NK-92 treated with Interleukin-12 subunit alpha and Interleukin-12 subunit beta, amount 100 ng/mL, for 24 hours (cell line): ENCODE measurements around the gene CASTOR1.

Experiments
- DNase-seq: peaks from one replicate; lab custom pipeline; 2025; lab: John Stamatoyannopoulos, UW

The CASTOR1 gene

DNA sequence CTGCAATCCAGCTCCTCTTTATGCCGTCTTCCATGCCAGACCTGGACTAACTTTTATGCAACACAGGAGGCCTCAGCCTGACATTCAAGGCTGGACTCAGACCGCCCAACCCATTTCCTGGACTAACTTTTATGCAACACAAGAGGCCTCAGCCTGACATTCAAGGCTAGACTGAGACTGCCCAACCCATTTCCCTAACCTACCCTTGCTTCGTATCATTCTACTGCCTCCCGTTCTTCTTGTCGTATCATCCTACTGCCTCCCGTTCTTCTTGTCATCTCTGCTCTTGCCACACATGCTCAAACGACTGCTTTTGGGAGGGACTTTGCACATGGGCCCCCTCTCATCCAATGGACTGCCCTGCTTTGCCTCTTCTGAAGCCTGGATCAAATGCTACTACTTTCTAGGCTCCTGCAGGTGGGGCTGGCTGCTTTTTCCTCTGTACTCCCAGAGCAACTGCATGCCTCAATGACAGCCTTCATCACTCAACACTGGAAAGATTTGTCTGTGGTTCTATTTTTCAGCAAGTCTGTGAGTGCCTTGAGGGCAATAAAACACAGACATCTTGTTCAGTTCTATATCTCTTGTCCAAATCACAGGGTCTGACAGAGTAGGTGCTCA lies 29.6 kb upstream of the CASTOR1 start:
- DNase-seq: no peak

DNA sequence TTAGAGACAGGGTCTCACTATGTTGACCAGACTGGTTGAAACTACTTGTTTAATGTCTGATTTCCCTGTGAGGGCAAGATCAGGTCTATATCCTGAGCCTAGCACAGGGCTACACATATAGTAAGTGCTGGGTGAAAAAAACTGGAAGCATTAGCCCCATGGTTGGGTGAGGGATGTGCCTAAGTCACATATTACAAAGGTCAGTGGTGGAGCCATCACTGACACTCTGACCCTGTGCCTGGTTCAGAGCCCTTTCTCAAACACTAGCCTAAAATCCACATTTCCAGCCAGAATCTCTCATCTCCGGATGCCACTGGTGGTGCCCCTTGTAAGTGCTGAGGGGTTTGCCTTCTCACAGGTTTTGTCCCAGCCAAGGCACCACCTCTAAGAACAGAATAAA lies 28.5 kb upstream of the CASTOR1 start:
- DNase-seq: no peak

DNA sequence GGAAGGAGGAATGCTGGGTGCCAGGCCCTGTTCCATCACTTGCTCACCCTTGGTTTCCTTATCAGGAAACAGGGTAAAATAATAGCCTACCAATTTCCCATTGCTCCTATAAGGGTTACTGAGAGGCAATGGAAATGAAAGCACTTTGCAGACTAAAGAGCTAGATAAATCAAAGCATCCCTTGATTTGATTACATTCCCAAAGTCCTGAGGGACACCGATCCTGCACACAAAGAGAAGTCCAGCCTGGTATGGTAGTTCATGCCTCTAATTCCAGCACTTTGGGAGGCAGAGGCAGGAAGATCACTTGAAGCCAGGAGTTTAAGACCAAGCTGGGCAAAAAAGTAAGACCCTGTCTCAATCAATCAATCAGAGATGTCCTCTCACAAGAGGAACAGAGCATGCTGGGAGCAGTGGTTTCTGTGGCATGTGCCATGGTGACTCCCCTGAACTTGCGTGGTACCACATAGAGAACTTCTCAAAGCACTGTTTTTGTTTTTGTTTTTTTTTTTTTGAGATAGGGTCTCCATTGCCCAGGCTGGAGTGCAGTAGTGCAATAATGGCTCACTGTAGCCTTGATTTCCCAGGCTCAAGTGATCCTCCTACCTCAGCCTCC lies 26.8 kb upstream of the CASTOR1 start:
- no peak for DNase-seq

DNA sequence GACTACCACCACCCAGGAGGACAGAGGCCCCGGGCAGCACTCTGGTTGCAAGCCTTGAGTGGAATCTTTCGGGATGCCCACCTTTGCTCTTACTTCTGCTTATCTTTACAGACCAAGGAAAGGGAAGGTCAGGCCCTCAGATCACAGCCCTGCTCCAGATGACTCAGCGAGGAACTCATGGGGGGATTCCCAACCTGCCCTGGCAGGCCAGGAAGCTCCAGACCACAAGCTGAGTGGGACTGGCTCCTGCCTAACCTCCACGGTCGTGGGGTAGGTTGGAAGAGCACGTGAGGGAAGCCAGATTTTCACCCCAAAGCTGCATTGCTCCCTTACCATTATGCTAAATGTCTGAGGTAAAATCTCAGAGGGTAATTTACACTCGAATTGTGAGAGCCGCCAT lies 25.6 kb upstream of the CASTOR1 start:
- DNase-seq: no peak

DNA sequence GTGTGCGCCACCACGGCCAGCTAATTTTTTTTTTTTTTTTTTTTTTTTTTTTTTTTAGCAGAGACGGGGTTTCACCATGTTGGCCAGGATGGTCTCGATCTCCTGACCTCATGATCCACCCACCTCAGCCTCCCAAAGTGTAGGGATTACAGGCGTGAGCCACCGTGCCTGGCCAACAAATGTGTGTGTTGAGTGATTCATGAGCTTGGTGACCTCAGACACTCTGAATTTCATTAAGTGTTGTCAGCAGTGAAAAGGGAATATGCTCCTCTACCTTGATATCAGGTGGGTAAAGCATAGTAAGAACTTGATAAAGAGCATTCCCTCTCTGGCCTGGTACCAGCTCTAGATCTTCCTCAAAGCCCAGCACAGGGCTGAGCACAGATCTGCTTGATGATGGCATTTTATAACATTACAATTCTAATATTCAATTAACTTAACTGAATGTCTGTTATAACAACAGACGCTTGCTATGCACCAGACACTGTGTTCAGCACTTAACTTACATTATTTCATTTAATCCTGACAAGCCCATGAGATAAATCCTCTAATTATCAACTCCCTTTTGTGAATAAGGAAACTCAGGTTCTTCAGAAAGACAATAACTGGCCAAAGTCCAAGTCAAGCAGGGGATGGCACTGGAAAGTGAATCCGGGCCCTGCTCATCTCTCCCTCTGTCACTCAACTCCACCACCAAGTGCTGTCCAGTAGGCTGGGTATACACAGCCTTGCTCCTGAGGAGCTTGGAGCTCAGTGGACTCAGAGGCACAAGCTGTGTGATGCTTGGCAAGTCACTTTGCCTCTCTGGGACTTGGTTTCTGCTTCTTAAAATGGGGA lies 24.4 kb upstream of the CASTOR1 start:
- DNase-seq: no peak

DNA sequence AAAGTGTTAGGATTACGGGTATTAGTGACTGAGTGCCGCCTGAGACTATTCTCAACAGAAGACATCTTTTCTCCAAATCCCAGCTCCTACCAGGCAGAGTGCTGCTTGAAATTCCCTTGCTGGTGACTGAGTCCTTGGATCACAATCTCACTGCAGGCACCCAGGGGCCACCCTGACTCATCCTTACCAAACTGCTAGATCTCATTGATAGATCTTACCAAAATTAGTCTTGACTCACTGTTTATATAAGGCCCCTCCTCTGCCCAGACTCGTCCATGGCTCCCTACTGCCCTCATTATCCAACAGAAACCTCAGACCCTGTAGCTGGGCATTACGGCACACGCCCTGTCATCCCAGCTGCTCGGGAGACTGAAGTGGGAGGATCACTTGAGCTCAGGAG lies 22.7 kb upstream of the CASTOR1 start:
- DNase-seq: no peak

DNA sequence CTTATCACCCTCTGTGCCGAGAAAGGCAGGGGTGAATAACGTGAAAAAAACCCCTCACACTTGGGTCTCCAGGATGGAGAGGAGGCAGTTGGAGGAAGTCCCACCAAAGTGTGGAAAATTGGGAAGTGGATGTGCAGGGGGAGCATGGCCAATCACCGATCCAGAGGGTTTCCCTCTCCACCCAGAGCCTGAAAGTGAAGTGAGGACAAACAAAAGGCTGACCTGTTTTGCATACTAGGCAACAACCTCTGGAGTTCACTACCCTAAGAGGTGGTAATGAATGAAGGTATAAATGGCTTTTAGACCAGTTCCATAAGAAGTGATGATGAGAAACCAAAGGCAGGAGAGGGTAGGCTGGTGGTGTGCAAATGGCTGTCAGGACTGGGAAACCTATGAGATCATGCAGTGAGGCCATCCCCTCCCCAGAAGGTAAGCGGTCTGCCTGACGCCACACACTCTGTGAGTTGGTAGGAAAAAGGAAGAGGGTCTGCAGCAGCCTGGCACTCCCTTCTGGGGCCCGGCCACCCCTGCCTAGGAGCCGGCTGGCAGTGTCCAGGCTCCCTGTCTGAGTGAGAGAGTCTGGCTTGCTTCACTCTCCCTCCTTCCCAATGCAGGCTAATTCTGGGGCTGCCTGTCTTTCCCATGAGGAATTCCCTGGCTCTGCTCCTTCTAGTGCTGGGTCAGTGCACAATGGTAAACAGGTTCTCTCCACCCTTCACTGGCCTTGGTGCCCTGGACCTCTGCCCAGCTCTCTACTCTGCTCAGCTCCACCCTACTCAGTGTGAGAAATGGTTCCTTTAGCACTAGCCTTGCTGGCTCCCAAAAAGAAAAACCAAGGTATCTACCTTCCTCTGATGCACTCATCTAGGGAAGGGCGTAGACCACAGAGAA lies 21.8 kb upstream of the CASTOR1 start:
- DNase-seq: no peak

DNA sequence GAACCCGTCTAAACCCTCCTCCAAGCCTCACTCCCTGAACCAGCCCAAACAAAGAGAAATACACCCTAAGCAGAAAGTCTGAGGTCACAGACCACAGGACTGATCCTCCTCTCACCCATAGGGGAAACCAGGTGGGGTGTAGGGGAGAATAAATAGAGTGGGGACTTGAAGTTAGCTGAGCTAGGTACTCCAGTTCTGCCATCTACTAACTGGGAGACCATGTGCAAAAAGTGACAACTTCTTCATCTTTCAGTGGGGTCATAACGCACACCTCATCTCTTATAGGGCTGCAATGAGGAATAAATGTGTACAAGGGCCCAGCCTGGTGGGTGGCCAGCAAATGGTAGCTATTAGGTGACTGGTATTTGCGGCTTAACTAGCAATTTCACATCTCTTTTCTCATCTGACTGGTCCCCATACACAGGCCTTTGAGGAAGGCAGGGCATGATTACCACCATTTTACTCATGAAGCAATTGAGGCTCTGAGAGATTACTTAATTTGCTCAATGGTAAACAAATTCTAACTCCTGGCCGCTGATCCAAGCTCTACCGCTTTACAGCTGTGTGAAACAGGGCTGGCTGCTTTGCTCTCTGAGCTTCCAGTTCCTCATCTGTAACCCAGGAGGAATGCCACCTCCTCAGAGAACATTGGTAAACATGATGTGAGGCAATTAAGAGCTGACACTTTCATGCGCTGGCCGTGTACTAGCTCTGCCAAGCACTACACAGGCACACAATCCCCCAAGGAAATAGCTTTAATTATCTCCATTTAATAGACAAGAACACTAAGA lies 20.8 kb upstream of the CASTOR1 start:
- no peak for DNase-seq

DNA sequence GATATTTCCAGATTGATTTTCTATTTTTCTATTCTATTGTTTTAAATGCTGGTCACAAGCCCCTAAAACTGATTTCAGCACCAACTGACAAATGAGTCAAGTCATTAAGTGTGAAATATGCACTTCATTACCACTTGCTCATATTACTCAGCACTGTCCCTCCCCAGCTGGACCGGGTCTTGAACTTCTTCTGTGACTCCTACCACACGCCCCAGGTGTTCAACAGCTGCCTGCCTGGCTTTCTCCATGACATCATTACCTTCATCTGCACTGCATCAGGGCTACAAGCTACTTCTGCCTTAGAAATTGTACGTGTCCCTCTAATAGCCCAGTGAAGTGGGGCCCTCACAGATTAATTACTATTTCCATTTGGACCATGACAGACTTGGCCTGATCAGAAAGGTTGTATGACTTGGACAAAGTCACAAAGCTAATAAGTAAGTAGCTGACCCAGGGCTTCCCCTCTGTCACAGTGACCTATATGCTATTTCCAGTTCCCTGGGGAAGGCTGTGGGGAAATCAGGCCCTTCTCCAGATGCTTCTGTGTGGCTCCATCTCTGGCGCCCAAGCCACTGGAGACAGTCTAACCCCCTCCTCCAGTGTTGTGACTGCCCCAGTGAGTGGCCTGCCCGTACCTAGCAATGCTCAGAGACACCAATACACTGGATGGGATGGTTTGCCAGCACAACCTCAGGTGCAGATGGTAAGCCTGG lies 19.4 kb upstream of the CASTOR1 start:
- DNase-seq: peak; percentile 44

DNA sequence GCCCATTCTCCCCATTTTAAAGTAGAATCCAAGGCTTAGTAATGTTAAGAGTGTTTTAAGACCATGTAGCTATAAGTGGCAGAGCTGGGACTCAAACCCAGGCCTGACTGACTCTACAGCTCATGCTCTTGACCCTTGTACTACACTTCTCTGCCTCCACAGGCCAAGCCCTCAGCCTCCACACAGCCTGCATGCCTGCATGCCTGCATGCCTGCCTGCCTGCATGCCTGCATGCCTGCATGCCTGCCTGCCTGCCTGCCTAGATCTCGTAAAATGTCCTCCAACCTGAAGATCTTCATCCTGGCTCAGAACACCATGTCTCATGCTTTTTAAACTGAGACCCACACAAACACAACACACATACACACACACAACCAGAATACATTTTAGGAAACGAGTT lies 18.8 kb upstream of the CASTOR1 start:
- no peak for DNase-seq

DNA sequence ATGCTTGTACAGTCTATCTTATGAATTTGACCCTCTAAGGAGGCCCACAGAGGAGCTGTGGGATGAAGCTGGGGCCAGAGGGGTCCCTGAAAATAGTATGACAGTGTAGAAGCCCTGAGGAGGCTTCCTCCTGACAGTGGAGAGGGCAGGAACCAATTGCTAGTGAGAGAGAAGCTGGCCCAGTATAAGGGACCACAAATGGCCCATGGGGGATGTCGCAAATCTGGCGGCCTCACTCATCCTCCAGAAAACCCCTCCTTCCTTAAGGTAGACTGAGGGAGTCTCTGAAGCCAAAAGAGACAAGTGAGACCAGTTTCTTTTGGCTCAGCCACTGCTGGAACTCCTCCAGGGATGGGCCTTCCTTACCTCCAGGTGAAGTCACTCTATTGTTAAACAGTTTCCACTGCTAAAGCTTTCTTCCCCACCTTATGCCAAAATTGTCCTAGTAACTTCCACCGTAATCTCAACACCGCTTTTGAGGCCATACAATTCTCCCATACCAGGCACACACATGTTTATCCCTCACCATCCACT lies 17.8 kb upstream of the CASTOR1 start:
- peak; percentile 9 for DNase-seq

DNA sequence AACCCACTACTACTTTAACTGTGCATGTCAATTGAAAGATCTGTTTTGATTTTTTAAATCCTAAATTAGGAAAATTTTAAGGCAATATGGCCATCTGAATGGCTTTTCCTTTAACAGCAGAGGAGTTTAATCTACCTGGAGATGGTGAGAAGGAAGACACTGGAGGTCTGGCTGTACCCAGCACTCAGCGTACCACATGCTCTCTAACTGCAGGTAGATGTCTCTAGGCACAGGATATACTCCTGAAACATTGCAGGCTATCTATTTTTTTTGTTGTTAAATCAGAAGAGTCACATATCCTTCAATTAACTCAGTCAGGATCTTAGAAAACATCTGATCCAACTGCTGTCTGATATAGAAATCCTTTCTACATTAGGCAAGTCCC lies 17.3 kb upstream of the CASTOR1 start:
- no peak for DNase-seq

DNA sequence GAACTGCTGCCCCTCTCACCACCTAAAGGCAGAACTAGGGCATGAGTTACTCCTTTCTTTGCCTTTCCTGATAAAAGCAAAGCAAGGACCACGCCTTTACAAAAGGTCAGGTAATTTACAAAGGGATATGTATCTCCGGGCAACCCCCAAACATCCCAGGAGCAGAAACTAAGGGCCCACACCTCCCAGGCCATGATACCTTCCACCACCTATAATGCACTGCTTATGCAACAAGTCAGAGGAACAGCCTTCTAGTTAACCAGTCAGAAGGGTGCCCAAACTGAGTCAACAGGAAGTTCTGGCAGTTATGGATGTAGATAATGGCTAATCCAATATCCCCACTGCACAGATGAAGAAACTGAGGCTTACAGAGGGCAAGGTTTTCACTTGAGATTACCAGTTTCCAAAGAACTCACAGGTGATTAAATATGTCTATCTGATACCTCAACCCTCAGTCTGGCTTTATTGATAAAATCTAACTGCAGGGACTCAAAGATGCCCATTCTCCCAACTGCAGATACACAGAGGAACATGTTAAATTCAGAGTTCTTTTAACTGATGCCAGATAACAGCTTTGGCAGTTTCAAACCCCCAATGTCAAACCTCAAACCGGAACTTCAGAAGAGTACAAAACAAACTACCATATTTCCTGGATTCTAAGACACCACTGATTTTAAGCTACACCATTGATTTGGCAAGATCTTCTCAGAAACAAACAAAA lies 16.8 kb upstream of the CASTOR1 start:
- no peak for DNase-seq

DNA sequence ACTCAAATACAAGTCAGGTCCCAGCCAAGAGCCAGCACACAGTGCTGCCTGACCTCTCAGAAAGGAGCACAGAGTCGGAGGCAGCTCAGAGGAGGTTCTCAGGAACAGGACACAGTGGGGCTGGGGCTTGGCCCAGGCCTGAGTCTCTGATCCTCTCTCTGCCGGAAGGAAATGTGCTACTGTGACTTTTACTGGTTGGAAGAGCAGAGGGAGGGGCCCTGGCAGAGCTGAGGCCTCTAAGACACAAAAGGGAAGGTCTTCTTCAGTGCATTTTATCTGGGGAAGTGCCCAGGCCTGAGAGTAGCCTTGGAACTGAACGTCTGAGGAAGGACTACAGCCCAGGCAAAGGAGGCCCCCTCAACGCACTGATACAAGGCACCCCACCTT lies 16.2 kb upstream of the CASTOR1 start:
- DNase-seq: peak; percentile 21

DNA sequence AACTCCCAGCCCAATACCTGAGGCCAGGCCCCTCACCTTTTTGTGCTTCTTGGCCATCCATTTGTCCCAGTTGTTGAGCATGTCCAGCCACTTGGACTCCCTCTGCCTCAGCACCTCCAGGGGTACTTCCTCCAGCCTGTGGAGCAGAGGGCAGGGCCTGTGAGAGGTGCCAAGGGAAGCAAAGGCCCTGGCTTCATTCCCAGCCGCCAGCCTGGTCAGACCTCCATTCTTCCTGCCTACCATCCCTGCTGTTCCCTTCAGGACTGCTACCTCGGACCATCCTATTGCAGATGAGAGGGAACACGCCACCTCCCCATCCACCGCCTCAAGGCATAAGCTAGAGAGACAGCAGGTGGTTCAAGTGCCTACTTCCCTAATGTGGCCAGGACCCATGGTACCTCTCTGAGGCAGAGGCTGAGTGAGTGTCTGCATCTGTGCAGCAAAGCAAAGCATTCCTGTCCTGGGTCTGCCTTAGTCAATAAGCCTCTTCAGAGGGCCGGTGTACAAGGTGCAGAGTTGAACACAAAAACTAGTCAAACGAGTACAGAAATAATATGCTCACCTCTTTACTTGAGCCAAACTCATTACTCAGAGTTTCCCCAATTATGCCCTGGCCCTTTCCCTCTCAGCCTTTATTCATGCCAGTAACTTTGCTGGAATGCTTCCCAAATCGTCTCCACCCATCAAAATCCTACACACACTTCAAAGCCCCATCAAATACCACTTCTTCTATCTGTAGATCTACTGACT lies 15.4 kb upstream of the CASTOR1 start:
- DNase-seq: no peak

DNA sequence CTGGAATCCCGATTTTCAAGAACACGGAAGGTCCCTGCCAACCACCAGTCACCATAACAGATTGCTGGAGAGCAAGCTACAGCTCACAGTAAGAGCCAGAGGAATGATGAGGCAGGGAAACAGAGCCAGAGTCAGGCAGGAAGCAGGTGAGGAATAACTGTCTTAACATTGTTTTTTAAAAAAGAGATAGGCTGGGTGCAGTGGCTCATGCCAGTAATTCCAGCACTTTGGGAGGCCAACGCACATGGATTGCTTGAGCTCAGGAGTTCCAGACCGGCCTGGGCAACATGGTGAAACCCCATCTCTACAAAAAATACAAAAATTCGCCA lies 13.5 kb upstream of the CASTOR1 start:
- DNase-seq: no peak

DNA sequence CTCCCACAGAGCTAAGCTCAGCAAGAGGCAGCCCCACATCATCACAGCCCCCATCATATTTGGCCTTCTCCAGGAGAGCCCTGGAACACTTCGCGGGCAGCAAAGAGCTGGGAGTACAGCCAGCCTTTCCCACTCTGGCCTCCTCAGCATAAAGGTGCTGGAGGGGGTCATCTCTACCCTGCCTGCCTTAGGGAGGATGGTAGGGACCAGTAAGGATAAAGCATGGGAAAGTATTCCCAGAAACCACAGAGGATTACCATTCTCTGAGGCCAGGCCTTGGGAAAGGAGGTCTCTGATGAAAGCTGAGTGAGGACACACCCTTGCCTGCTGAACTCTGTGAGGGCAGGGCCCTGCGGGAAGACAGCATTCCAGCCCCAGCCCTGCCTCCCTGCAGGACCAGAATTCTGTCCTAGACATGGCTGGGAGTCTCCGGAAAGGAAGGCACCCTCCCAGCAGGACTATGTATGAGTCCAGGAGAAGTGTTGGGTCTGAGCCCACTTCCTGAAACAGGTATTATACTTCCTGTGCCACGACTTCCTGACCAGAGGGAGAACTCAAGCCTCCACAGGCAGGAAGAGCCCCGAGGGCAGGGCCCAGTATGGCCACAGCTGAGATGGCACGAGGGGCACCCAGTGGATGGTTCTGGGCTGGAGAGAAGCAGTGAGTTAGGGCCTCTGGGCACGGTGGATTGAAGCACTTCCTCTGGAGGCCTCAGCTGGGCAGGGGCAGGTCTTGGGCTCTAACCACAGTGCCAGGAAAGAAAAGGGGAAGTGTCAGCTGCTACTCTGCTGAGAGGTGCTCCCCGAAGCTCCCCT lies 12.9 kb upstream of the CASTOR1 start:
- DNase-seq: no peak

DNA sequence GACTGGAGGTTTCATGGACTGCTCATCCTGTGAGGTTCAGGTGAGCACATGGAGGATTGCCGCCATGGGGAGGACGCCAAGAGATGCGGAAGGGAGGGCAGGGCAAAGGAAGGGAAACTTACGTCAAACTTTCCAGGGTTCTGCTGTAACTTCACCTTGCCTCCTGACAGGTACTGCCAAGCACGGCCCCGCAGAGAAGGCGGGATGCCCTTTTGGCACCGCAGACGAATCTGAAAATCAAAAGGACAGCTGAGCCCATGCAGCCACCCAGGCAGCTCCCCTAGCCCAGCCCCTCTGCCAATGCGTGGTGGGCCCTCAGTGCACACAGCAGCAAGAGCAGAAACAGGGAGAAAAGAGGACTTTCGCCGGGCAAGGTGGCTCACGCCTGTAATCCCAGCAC lies 10.0 kb upstream of the CASTOR1 start:
- no peak for DNase-seq
